H1 (cell line): ENCODE data around the gene FAM81B. TPM values are rescaled to one million over a fixed set of nuclear protein-coding genes. Genes with fewer than 3 reads are reported as not detected.
"Not testable (repeated sequence)": the region's sequence is repeated elsewhere in the genome, so short reads cannot be mapped to it uniquely, and the experiment has no call there.

ENCODE experiments used
- CTCF ChIA-PET: fragments of 300-600 bp; sonication (Branson Sonifier 250); formaldehyde crosslinking; loops from one replicate; lab custom pipeline; 2021; ENCODE audit not compliant: partially characterized antibody; lab: Charles Lee
- POLR2A ChIA-PET: fragments of 300-600 bp; sonication (Branson Sonifier 250); formaldehyde crosslinking; loops from one replicate; lab custom pipeline; 2021; ENCODE audit warnings: inconsistent platforms; ENCODE audit not compliant: partially characterized antibody; lab: Charles Lee
- DNase-seq, 2 experiments: peaks; one replicate each; pipeline versions ENCODE4 v3.0.0 to v3.0.0-alpha.2; 2010 to 2022; ENCODE audit warnings: low spot score in 2 of 2, low read depth in 1 of 2, mixed read lengths in 1 of 2
- FAIRE-seq: peaks from 2 replicates; lab custom pipeline; 2011; peaks lifted over from hg19 to GRCh38; lab: Jason Lieb, UNC
- H2AFZ ChIP-seq: 2 replicates; pipeline ENCODE4 v1.8.1; 2012; ENCODE audit warnings: low read length, inconsistent platforms
- H2AK5ac ChIP-seq: 2 replicates; pipeline ENCODE4 v1.6.1; 2013; ENCODE audit warnings: low read depth, low read length
- H2BK120ac ChIP-seq: replicated peaks from 2 replicates; pipeline ENCODE3; 2013; ENCODE audit warnings: low read depth, low read length, inconsistent platforms
- H2BK12ac ChIP-seq: 2 replicates; pipeline ENCODE4 v1.6.1; 2013; ENCODE audit warnings: low read depth, low read length
- H2BK15ac ChIP-seq: 2 replicates; pipeline ENCODE4 v1.6.1; 2013; ENCODE audit warnings: low read length
- H2BK20ac ChIP-seq: 2 replicates; pipeline ENCODE4 v1.6.1; 2013; ENCODE audit warnings: low read length
- H2BK5ac ChIP-seq: 2 replicates; pipeline ENCODE4 v1.6.1; 2013; ENCODE audit warnings: low read depth, low read length
- H3K14ac ChIP-seq: 2 replicates; pipeline ENCODE4 v1.6.1; 2013; ENCODE audit warnings: inconsistent platforms; ENCODE audit not compliant: insufficient read length
- H3K18ac ChIP-seq: 2 replicates; pipeline ENCODE4 v1.6.1; 2013; ENCODE audit warnings: low read length; ENCODE audit errors: extremely low read depth
- H3K23ac ChIP-seq: 2 replicates; pipeline ENCODE4 v1.6.1; 2013; ENCODE audit warnings: inconsistent platforms; ENCODE audit not compliant: insufficient read length
- H3K23me2 ChIP-seq: 2 replicates; pipeline ENCODE4 v1.6.1; 2013; ENCODE audit warnings: low read depth, low read length
- H3K27ac ChIP-seq: 2 replicates; pipeline ENCODE4 v1.6.1; 2011; ENCODE audit warnings: low read depth, low read length, inconsistent platforms
- H3K27me3 ChIP-seq, 4 experiments: replicated peaks in 1 of 4; 1 replicate in 1 of 4; 2 replicates in 3 of 4; pipeline versions ENCODE4 v1.6.1 to v1.8.1; 2011 to 2013; ENCODE audit warnings: low read length in 3 of 4, mild to moderate bottlenecking in 3 of 4, inconsistent platforms in 2 of 4, mixed read lengths in 2 of 4, moderate library complexity in 1 of 4; ENCODE audit not compliant: control insufficient read depth in 3 of 4, insufficient read depth in 3 of 4; ENCODE audit errors: extremely low read depth in 1 of 4
- H3K36me3 ChIP-seq, 4 experiments: 2 replicates each; pipeline versions ENCODE4 v1.6.1 to v1.8.1; 2011 to 2013; ENCODE audit warnings: mild to moderate bottlenecking in 4 of 4, low read length in 3 of 4, moderate library complexity in 2 of 4, control low read depth in 1 of 4, inconsistent platforms in 1 of 4; ENCODE audit not compliant: insufficient read depth in 4 of 4, control insufficient read depth in 2 of 4
- H3K4ac ChIP-seq: replicated peaks from 2 replicates; pipeline ENCODE3; 2013; ENCODE audit warnings: low read length, low read depth, mixed read lengths, inconsistent platforms; ENCODE audit not compliant: insufficient read length
- H3K4me1 ChIP-seq, 4 experiments: replicated peaks in 1 of 4; 1 replicate in 1 of 4; 2 replicates in 3 of 4; pipeline versions ENCODE4 v1.6.1 to v1.8.1; 2011 to 2013; ENCODE audit warnings: low read length in 3 of 4, inconsistent platforms in 2 of 4, mixed read lengths in 1 of 4; ENCODE audit not compliant: insufficient read depth in 4 of 4, control insufficient read depth in 3 of 4
- H3K4me2 ChIP-seq, 2 experiments: 2 replicates each; pipeline versions ENCODE4 v1.6.1 to v1.8.1; 2011 to 2013; ENCODE audit warnings: low read depth in 2 of 2, low read length in 2 of 2, control low read depth in 1 of 2, inconsistent platforms in 1 of 2, mild to moderate bottlenecking in 1 of 2; ENCODE audit not compliant: insufficient read depth in 1 of 2
- H3K4me3 ChIP-seq, 4 experiments: fragments of 200-600, 300-600 bp in 1 of 4; sonication (generic), shearing (Covaris generic), sonication (Bioruptor Twin) in 1 of 4; 2 replicates each; pipeline versions ENCODE4 v1.5.1 to v1.8.1; 2011 to 2016; ENCODE audit warnings: low read length in 4 of 4, low read depth in 3 of 4, control low read depth in 2 of 4, inconsistent platforms in 2 of 4, mild to moderate bottlenecking in 2 of 4, mixed read lengths in 1 of 4, moderate library complexity in 1 of 4; ENCODE audit not compliant: insufficient read depth in 2 of 4; ENCODE audit errors: extremely low read depth in 1 of 4
- H3K56ac ChIP-seq: replicated peaks from 2 replicates; pipeline ENCODE3; 2013; ENCODE audit warnings: low read depth, mild to moderate bottlenecking, mixed read lengths, low read length, inconsistent platforms; ENCODE audit not compliant: insufficient read length
- H3K79me1 ChIP-seq: 2 replicates; pipeline ENCODE4 v1.6.1; 2013; ENCODE audit warnings: low read depth, low read length, control low read depth
- H3K79me2 ChIP-seq, 2 experiments: 2 replicates each; pipeline versions ENCODE4 v1.6.1 to v1.8.1; 2012 to 2013; ENCODE audit warnings: low read length in 2 of 2, mild to moderate bottlenecking in 2 of 2, inconsistent platforms in 1 of 2; ENCODE audit not compliant: insufficient read depth in 2 of 2, control insufficient read depth in 1 of 2
- H3K9ac ChIP-seq, 4 experiments: replicated peaks in 1 of 4; 1 replicate in 1 of 4; 2 replicates in 3 of 4; pipeline versions ENCODE4 v1.6.1 to v1.8.1; 2011 to 2013; ENCODE audit warnings: low read depth in 3 of 4, low read length in 3 of 4, control low read depth in 2 of 4, mild to moderate bottlenecking in 2 of 4, moderate library complexity in 2 of 4, inconsistent platforms in 1 of 4; ENCODE audit errors: extremely low read depth in 1 of 4
- H3K9me3 ChIP-seq, 2 experiments: 2 replicates each; pipeline versions ENCODE4 v1.6.1 to v1.8.1; 2012 to 2013; ENCODE audit warnings: mild to moderate bottlenecking in 2 of 2, moderate library complexity in 2 of 2, control low read depth in 1 of 2, inconsistent platforms in 1 of 2, low read depth in 1 of 2, low read length in 1 of 2, mixed read lengths in 1 of 2; ENCODE audit not compliant: insufficient read depth in 2 of 2
- H4K20me1 ChIP-seq, 2 experiments: replicated peaks in 1 of 2; 2 replicates each; pipeline versions ENCODE3 to v1.8.1; 2011 to 2013; ENCODE audit warnings: inconsistent platforms in 2 of 2, low read length in 2 of 2, mild to moderate bottlenecking in 1 of 2; ENCODE audit not compliant: insufficient read depth in 2 of 2, control insufficient read depth in 1 of 2
- H4K5ac ChIP-seq: 2 replicates; pipeline ENCODE4 v1.6.1; 2013; ENCODE audit warnings: low read length, low read depth, mixed read lengths, inconsistent platforms; ENCODE audit not compliant: insufficient read length
- H4K8ac ChIP-seq: 2 replicates; pipeline ENCODE4 v1.8.0; 2013; ENCODE audit warnings: mild to moderate bottlenecking, moderate library complexity, low read length, inconsistent platforms; ENCODE audit not compliant: insufficient read depth; ENCODE audit errors: extremely low read depth
- H4K91ac ChIP-seq: replicated peaks from 2 replicates; pipeline ENCODE3; 2013; ENCODE audit warnings: low read length, mixed read lengths, inconsistent platforms; ENCODE audit not compliant: insufficient read length
- CHD1 ChIP-seq: IDR thresholded peaks from 2 replicates; pipeline ENCODE4 v1.6.1; 2012; ENCODE audit warnings: low read depth, low read length, improper control_type of control experiment
- RBBP5 ChIP-seq: IDR thresholded peaks from 2 replicates; pipeline ENCODE4 v1.7.1; 2012; ENCODE audit warnings: low read depth, mild to moderate bottlenecking, inconsistent platforms, low read length, moderate library complexity, borderline replicate concordance
- SIX5 ChIP-seq: IDR thresholded peaks from 2 replicates; pipeline ENCODE4 v1.6.1; 2011; ENCODE audit warnings: mild to moderate bottlenecking, low read depth, low read length
- TAF1 ChIP-seq: IDR thresholded peaks from 2 replicates; pipeline ENCODE4 v1.6.1; 2011; ENCODE audit warnings: mild to moderate bottlenecking, low read depth, low read length
- WGBS, 2 experiments: shearing (Covaris generic) in 1 of 2; methylation state at CpG; one replicate each; pipeline versions ENCODE4 v1.1.6 to v1.1.7; 2013 to 2015; ENCODE audit warnings: low lambda C conversion rate in 2 of 2, mixed read lengths in 2 of 2, inconsistent platforms in 1 of 2, low coverage in 1 of 2, missing lambda C conversion rate in 1 of 2; ENCODE audit not compliant: insufficient replicate concordance in 2 of 2, insufficient coverage in 1 of 2, insufficient read length in 1 of 2; ENCODE audit errors: extremely low coverage in 1 of 2, missing lambda C conversion rate in 1 of 2; 5-methylcytosine and 5-hydroxymethylcytosine counted together
- polyA plus RNA-seq, 7 experiments: library from polyadenylated mRNA; depleted of rRNA in 3 of 7; stranded (reverse) in 5 of 7; unstranded in 2 of 7; fragments of >200 nt in 5 of 7; fragments of 200-250 nt in 2 of 7; gene quantifications; 1 replicate in 5 of 7; 2 replicates in 1 of 7; 4 replicates in 1 of 7; pipeline versions ENCODE4 v1.2.1 to v1.2.3, GENCODE V29; 2011 to 2013; ENCODE audit warnings: missing spikeins in 2 of 7, mixed read lengths in 2 of 7
- total RNA-seq: library from RNA; stranded (reverse); fragmentation: NEBNext Ultra II Directional; extraction: Animal tissue kit (Norgen Biotek cat#: 25700); gene quantifications from 2 replicates; pipeline ENCODE4 v1.2.1, GENCODE V29; 2021
- TF ChIP-seq, protein P1 (sequence below): IDR thresholded peaks from 2 replicates; pipeline ENCODE4 v1.6.1; 2012; ENCODE audit warnings: inconsistent platforms

FAM81B gene
- total and polyA plus RNA-seq, 2 of the 8 experiments (the other 6 are each of a cell fraction or from before 2014, with no cell fraction given): not detected

DNA sequence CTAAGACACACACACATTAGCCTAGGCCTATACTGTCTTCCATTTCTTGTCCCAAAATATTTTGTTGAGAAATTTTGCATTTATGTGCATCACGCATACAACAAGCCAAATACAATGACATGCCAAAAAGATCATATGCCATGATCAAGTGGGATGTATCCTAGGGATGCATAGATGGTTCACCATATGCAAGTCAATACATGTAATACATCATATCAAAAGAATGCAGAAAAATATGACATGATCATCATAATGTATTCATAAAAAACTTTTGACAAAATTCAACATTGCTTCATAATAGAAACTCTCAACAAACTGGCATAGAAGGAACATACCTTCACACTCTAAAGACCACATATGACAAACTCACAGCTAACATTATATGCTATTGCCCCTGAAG, 5.8 kb upstream of the FAM81B start (continued):
- TF ChIP-seq CHD1 (no peak), SIX5 (no peak), TAF1 (no peak), RBBP5 (no peak)
- TF ChIP-seq, protein P1, sequence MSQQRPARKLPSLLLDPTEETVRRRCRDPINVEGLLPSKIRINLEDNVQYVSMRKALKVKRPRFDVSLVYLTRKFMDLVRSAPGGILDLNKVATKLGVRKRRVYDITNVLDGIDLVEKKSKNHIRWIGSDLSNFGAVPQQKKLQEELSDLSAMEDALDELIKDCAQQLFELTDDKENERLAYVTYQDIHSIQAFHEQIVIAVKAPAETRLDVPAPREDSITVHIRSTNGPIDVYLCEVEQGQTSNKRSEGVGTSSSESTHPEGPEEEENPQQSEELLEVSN: no peak

- H3K27me3 ChIP-seq, POLR2A ChIA-PET, H3K4me2 ChIP-seq, H3K4me3 ChIP-seq, FAIRE-seq, H3K56ac ChIP-seq, H4K8ac ChIP-seq, H2AFZ ChIP-seq, H3K4ac ChIP-seq, H3K23ac ChIP-seq, H3K18ac ChIP-seq, H3K23me2 ChIP-seq, H4K5ac ChIP-seq, H2BK15ac ChIP-seq, H3K79me2 ChIP-seq, DNase-seq, H3K36me3 ChIP-seq, H3K9me3 ChIP-seq, H2BK12ac ChIP-seq, H3K27ac ChIP-seq, H4K91ac ChIP-seq, H2AK5ac ChIP-seq, H2BK120ac ChIP-seq, H3K79me1 ChIP-seq, CTCF ChIA-PET, H2BK5ac ChIP-seq, H3K14ac ChIP-seq, H3K9ac ChIP-seq, H4K20me1 ChIP-seq, H3K4me1 ChIP-seq, H2BK20ac ChIP-seq: not testable (repeated sequence)
- 97% methylated on average over 3 of the region's 3 CpGs; no CpG with 5 or more reads in 1 of the 2 experiments for WGBS, 2 experiments
Measured at GRCh38 chr5:95391965-95392364, 799 bp downstream of the FAM81B start.
